B cell (primary cell): ENCODE measurements around the gene MAP3K14. TPM values are rescaled to one million over a fixed set of nuclear protein-coding genes. Genes with fewer than 3 reads are reported as not detected.

ENCODE experiments used
- ATAC-seq: fragments of 200-7000 bp; cut with Tn5 transposase; one replicate; pipeline ENCODE4 v1.10.0; 2021; ENCODE audit warnings: low read depth, mild to moderate bottlenecking, moderate number of reproducible peaks, moderate library complexity
- CTCF ChIA-PET: fragments of 350-600 bp; sonication (Branson Sonifier 250); formaldehyde crosslinking; loops from one replicate; lab custom pipeline; 2021; ENCODE audit warnings: antibody characterized with exemption, inconsistent platforms; lab: Charles Lee
- POLR2A ChIA-PET: fragments of 350-600 bp; sonication (Branson Sonifier 250); formaldehyde crosslinking; loops from one replicate; lab custom pipeline; 2021; ENCODE audit warnings: antibody characterized with exemption; lab: Charles Lee
- DNase-seq: peaks from one replicate; pipeline ENCODE4 v3.0.0; 2013
- H2AFZ ChIP-seq: 2 replicates; pipeline ENCODE4 v1.6.1; 2012; ENCODE audit warnings: mild to moderate bottlenecking, low read depth, low read length; ENCODE audit not compliant: insufficient read depth, poor library complexity, severe bottlenecking
- H3K27ac ChIP-seq, 2 donors: 1 replicate in 1 of 2; 2 replicates in 1 of 2; pipeline ENCODE4 v1.5.1; 2012 to 2013; ENCODE audit warnings: low read length in 2 of 2, mild to moderate bottlenecking in 2 of 2, moderate library complexity in 1 of 2
- H3K27me3 ChIP-seq, 4 experiments: fragments of 200-600 bp in 1 of 4; sonication (generic) in 1 of 4; replicated peaks in 1 of 4; 1 replicate in 2 of 4; 2 replicates in 2 of 4; pipeline versions ENCODE4 v1.6.1 to v1.7.0; 2013 to 2016; ENCODE audit warnings: low read length in 3 of 4, mild to moderate bottlenecking in 2 of 4, mixed read lengths in 1 of 4, moderate library complexity in 1 of 4; ENCODE audit not compliant: insufficient read depth in 4 of 4, control insufficient read depth in 3 of 4; ENCODE audit errors: control extremely low read depth in 1 of 4
- H3K36me3 ChIP-seq, 2 experiments: replicated peaks in 1 of 2; 1 replicate in 1 of 2; 2 replicates in 1 of 2; pipeline versions ENCODE4 v1.6.1 to v1.7.1; 2013; ENCODE audit warnings: low read length in 1 of 2; ENCODE audit not compliant: insufficient read depth in 2 of 2, control insufficient read depth in 1 of 2; ENCODE audit errors: control extremely low read depth in 1 of 2, extremely low read depth in 1 of 2
- H3K4me1 ChIP-seq, 2 donors: fragments of 200-600 bp in 1 of 2; sonication (generic) in 1 of 2; 1 replicate in 1 of 2; 2 replicates in 1 of 2; pipeline versions ENCODE4 v1.5.1 to v1.6.1; 2013 to 2017; ENCODE audit warnings: low read length in 2 of 2; ENCODE audit not compliant: control insufficient read depth in 2 of 2, insufficient read depth in 2 of 2
- H3K4me2 ChIP-seq: replicated peaks from 2 replicates; pipeline ENCODE3; 2012; ENCODE audit warnings: mild to moderate bottlenecking, low read depth, low read length; ENCODE audit not compliant: poor library complexity, severe bottlenecking
- H3K4me3 ChIP-seq, 5 experiments: fragments of 200-600 bp in 1 of 5; sonication (generic) in 1 of 5; 1 replicate in 3 of 5; 2 replicates in 2 of 5; pipeline versions ENCODE4 v1.5.1 to v1.7.0; 2011 to 2016; ENCODE audit warnings: low read length in 4 of 5, mild to moderate bottlenecking in 4 of 5, low read depth in 2 of 5, control low read depth in 1 of 5, moderate library complexity in 1 of 5; ENCODE audit not compliant: insufficient read depth in 1 of 5; ENCODE audit errors: control extremely low read depth in 1 of 5, extremely low read depth in 1 of 5
- H3K79me2 ChIP-seq: fragments of 200-600 bp; sonication (generic); one replicate; pipeline ENCODE4 v1.6.0; 2016; ENCODE audit warnings: low read length; ENCODE audit not compliant: control insufficient read depth, insufficient read depth
- H3K9ac ChIP-seq: fragments of 200-600 bp; sonication (generic); 2 replicates; pipeline ENCODE4 v1.6.1; 2017; ENCODE audit warnings: mild to moderate bottlenecking, low read length, moderate library complexity
- H3K9me3 ChIP-seq, 3 donors: one replicate each; pipeline versions ENCODE4 v1.6.1 to v1.7.1; 2013; ENCODE audit warnings: low read length in 2 of 3; ENCODE audit not compliant: control insufficient read depth in 2 of 3, insufficient read depth in 1 of 3; ENCODE audit errors: control extremely low read depth in 1 of 3
- H4K20me1 ChIP-seq: 2 replicates; pipeline ENCODE4 v1.6.0; 2012; ENCODE audit warnings: mild to moderate bottlenecking, low read length; ENCODE audit not compliant: insufficient read depth, control insufficient read depth, poor library complexity, severe bottlenecking
- H3K27ac Mint-ChIP-seq: one replicate; pipeline ENCODE4 v1.8.0; 2021; ENCODE audit warnings: mixed read lengths
- H3K27me3 Mint-ChIP-seq: one replicate; pipeline ENCODE4 v1.8.0; 2021; ENCODE audit warnings: mixed read lengths
- H3K4me1 Mint-ChIP-seq: one replicate; pipeline ENCODE4 v1.8.0; 2021; ENCODE audit warnings: mixed read lengths
- H3K4me3 Mint-ChIP-seq: one replicate; pipeline ENCODE4 v1.8.0; 2021; ENCODE audit warnings: mixed read lengths
- H3K9me3 Mint-ChIP-seq: one replicate; pipeline ENCODE4 v1.8.0; 2022; ENCODE audit warnings: mixed read lengths; ENCODE audit not compliant: insufficient read depth
- EZH2 ChIP-seq: IDR thresholded peaks from 2 replicates; pipeline ENCODE4 v1.6.1; 2012; ENCODE audit warnings: borderline replicate concordance, low read depth, mild to moderate bottlenecking, moderate library complexity, low read length; ENCODE audit not compliant: insufficient read depth, poor library complexity, severe bottlenecking
- WGBS: methylation state at CpG from one replicate; pipeline ENCODE4 v1.1.5; 2013; ENCODE audit warnings: missing lambda C conversion rate; ENCODE audit not compliant: insufficient coverage; 5-methylcytosine and 5-hydroxymethylcytosine counted together
- intact Hi-C: fragments of 100-400 bp; cut with micrococcal nuclease; formaldehyde crosslinking; loops from one replicate; pipeline ENCODE4 v1.10.0; 2022
- polyA plus RNA-seq: library from polyadenylated mRNA; depleted of rRNA; stranded (reverse); fragments of >200 nt; gene quantifications from 2 replicates; pipeline ENCODE4 v1.2.3, GENCODE V29; 2012
- total RNA-seq, 2 donors: library from RNA; stranded (reverse); fragments of 120-200 nt in 1 of 2; gene quantifications; 1 replicate in 1 of 2; 2 replicates in 1 of 2; pipeline versions ENCODE4 v1.2.3 to v1.2.4, GENCODE V29; 2013 to 2022
- TF ChIP-seq, protein P1 (sequence below): fragments of 200-600 bp; IDR thresholded peaks from one replicate; pipeline ENCODE4 v1.8.0; 2022; ENCODE audit warnings: antibody characterized with exemption, mild to moderate bottlenecking

MAP3K14 gene
- total and polyA plus RNA-seq, 2 donors (not counting 1 experiment from before 2014, with no cell fraction given): 66.1 to 84.1 TPM

DNA sequence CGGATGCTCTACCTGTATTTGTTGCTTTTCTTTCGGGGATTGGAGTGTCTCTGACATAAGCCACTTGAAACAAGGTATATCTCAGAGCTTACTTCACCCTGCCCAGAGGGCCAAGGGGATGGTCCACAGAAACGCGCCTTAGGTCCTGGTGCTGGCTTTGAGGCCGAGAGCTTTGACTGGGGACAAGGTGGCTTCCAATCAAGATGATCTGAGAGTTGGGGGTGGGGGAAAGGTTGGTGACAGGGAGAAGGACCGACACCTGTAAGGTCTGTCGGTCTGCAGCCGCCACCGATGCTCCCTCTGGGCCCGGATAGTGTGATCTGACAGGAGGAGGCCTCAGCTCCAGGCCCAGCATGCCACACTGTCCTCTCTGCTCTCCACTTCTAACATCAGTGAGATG is 33.1 kb downstream of the MAP3K14 start:
- Histone ChIP-seq H3K27me3 (no peaks in the 10 kb centered on the region), H3K4me2 (no peak overlapping the region), H4K20me1 (peaks cover 10% of the 10 kb centered on the region), H3K36me3 (peaks cover 4 to 75% of the 10 kb centered on the region in 2 experiments), H3K9ac (no peak overlapping the region), H3K27ac (no peak overlapping the region), H3K9me3 (no peaks in the 10 kb centered on the region), H3K79me2 (peaks cover 45% of the 10 kb centered on the region), H3K4me3 (no peak overlapping the region), H2AFZ (no peak overlapping the region), H3K4me1 (peaks cover 0 to 8% of the 10 kb centered on the region in 2 donors)
- intact Hi-C loops: no loop called here
- ATAC-seq (no peak), DNase-seq (no peak)
- ChIA-PET CTCF (interaction anchor here (1.0 to 17.0 kb wide), 16 partner anchors 8 to 105 kb away, joined by 3 to 520 read pairs (median 5); partner anchors contain the start of gene MAP3K14), POLR2A (interaction anchor here (0.5 to 1.8 kb wide), 4 partner anchors 12 to 33 kb away, joined by 4 to 6 read pairs (median 4); partner anchors contain the start of gene MAP3K14)
- Mint-ChIP-seq H3K4me3 (no peak overlapping the region), H3K4me1 (peaks cover 4% of the 10 kb centered on the region), H3K27me3 (no peaks in the 10 kb centered on the region), H3K27ac (peak overlapping the region; percentile 61), H3K9me3 (no peaks in the 10 kb centered on the region)
- TF ChIP-seq, protein P1, sequence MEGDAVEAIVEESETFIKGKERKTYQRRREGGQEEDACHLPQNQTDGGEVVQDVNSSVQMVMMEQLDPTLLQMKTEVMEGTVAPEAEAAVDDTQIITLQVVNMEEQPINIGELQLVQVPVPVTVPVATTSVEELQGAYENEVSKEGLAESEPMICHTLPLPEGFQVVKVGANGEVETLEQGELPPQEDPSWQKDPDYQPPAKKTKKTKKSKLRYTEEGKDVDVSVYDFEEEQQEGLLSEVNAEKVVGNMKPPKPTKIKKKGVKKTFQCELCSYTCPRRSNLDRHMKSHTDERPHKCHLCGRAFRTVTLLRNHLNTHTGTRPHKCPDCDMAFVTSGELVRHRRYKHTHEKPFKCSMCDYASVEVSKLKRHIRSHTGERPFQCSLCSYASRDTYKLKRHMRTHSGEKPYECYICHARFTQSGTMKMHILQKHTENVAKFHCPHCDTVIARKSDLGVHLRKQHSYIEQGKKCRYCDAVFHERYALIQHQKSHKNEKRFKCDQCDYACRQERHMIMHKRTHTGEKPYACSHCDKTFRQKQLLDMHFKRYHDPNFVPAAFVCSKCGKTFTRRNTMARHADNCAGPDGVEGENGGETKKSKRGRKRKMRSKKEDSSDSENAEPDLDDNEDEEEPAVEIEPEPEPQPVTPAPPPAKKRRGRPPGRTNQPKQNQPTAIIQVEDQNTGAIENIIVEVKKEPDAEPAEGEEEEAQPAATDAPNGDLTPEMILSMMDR: no peak
- TF ChIP-seq EZH2: no peak
- 90% methylated on average over 5 of the region's 10 CpGs for WGBS
